ENCODE measurements around the gene FBXO40. TPM values are rescaled to one million over a fixed set of nuclear protein-coding genes. Genes with fewer than 3 reads are reported as not detected.
A peak's percentile ranks its signal among the peaks of the same experiment; 100 is the strongest.

FBXO40 gene
- total RNA-seq, 1 donor from 2014 or later = not detected

- ATAC-seq = no peak
These were observed 70.1 kb downstream of the FBXO40 start for GRCh38 chr3:121663171-121663847.

DNA sequence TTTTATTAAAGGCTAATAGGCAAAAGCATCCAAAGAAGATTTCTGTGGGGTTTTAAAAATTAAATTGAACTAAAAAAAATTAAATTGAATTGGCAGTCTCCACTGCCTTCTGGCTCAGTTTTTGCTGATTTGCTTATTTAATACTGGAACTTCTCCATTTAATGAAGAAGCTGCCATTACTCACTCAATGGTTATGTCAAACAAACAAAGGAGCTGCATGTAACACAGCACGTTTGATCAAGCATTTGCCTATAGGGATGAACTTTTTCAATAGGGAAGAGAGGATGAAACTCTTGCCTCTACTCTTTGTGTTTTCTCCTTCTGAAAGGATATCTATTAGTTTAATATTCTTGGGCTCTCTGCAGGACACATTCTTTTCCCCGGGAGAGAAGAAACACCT lies 72.3 kb downstream of the FBXO40 start:
- ATAC-seq = peak; percentile 64

DNA sequence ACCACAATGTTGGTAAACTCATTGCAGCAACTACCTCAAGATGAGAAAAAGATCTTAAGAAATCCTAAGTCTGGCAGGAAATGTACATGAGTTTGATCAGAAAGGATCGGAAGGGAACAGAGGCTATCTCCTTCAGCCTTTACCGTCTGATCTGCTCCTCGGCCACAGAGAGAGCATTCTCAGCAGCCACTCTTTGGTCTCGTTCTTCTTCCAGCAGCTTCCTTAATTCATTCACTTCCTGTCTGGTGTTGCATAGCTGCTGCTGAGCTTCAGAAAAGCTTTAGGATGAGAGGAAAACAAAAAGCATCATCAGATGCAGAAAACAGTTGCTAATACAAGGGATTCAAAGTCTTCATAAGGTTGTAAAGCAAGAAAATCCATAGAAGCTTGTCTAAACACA lies 74.2 kb downstream of the FBXO40 start:
- no peak for ATAC-seq

DNA sequence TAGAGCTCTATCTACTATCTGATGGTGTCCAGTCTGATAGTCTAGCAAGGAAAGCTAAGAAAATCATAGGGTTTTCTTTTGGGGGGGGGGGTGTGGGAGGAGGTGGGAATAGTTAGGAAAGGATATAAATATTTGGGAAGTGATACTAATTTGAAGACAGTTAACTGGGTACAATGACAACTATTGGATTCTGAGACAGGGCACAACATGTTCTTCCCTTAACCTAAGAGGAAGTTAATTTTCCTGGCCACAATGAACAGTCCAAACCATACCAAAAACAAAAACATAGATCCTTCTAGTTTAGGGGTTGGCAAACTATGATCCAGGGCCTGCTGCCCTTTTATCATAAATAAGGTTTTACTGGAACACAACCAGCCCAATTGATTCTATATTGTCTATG lies 77.5 kb downstream of the FBXO40 start:
- ATAC-seq = no peak

- no peak for ATAC-seq
These were observed 84.0 kb downstream of the FBXO40 start for GRCh38 chr3:121677141-121677540.

Other genes with a start within 250 kb of the FBXO40 start
- 4.7 TPM for gene POLQ, start 47.4 kb upstream of the FBXO40 start, total RNA-seq
- gene ARGFX, start 25.4 kb upstream of the FBXO40 start, total RNA-seq = not detected
- 5.1 TPM for gene HCLS1, start 67.5 kb downstream of the FBXO40 start, total RNA-seq
- gene GOLGB1, start 156.4 kb downstream of the FBXO40 start, total RNA-seq = 35.7 TPM
- 9.0 TPM for gene IQCB1, start 241.7 kb downstream of the FBXO40 start, total RNA-seq
- gene EAF2, start 241.8 kb downstream of the FBXO40 start, total RNA-seq = 3.3 TPM

Measured in esophagus mucosa (tissue), 1 donor.